NT2/D1 (cell line): Measurements from ENCODE around the gene DHX32.
"Not testable (repeated sequence)": the region's sequence is repeated elsewhere in the genome, so short reads cannot be mapped to it uniquely, and the experiment has no call there.

Source experiments
- YY1 ChIP-seq: IDR thresholded peaks from 2 replicates; pipeline ENCODE4 v1.6.1; 2011; ENCODE audit not compliant: insufficient read length, insufficient read depth
- ZNF274 ChIP-seq: IDR thresholded peaks from 2 replicates; pipeline ENCODE4 v1.6.1; 2011; ENCODE audit warnings: mild to moderate bottlenecking, low read depth, low read length

GRCh38 chr10:125913277-125913676 lies 32.2 kb upstream of the DHX32 start:
- not testable (repeated sequence) for TF ChIP-seq YY1, ZNF274
